Measurements from ENCODE around the gene ETFA. TPM values are rescaled to one million over a fixed set of nuclear protein-coding genes. Genes with fewer than 3 reads are reported as not detected.
"Not testable (repeated sequence)": the region's sequence is repeated elsewhere in the genome, so short reads cannot be mapped to it uniquely, and the experiment has no call there.

Gene ETFA
- total RNA-seq, 3 donors from 2014 or later, result 172 to 286 (median 213) TPM

GRCh38 chr15:76320012-76320411 lies 8.7 kb upstream of the ETFA start:
- Histone ChIP-seq H3K4me1 (ENCODE audit: low read depth) (no peaks in the 10 kb centered on the region), H3K36me3 (ENCODE audit: low read depth) (no peaks in the 10 kb centered on the region), H3K9me3 (no peaks in the 10 kb centered on the region), H3K4me3 (no peak overlapping the region)
- ATAC-seq (no peak), DNase-seq (no peak)
- TF ChIP-seq, protein P1, sequence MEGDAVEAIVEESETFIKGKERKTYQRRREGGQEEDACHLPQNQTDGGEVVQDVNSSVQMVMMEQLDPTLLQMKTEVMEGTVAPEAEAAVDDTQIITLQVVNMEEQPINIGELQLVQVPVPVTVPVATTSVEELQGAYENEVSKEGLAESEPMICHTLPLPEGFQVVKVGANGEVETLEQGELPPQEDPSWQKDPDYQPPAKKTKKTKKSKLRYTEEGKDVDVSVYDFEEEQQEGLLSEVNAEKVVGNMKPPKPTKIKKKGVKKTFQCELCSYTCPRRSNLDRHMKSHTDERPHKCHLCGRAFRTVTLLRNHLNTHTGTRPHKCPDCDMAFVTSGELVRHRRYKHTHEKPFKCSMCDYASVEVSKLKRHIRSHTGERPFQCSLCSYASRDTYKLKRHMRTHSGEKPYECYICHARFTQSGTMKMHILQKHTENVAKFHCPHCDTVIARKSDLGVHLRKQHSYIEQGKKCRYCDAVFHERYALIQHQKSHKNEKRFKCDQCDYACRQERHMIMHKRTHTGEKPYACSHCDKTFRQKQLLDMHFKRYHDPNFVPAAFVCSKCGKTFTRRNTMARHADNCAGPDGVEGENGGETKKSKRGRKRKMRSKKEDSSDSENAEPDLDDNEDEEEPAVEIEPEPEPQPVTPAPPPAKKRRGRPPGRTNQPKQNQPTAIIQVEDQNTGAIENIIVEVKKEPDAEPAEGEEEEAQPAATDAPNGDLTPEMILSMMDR (IDR thresholded peaks at IDR 0.05), result no peak
- intact Hi-C loops (cut with DNase I, micrococcal nuclease), result loop anchor here in 1 of 2 donors (10.0 kb wide), 1 partner anchor 115 kb away; no protein-coding TSS in a partner anchor

DNA sequence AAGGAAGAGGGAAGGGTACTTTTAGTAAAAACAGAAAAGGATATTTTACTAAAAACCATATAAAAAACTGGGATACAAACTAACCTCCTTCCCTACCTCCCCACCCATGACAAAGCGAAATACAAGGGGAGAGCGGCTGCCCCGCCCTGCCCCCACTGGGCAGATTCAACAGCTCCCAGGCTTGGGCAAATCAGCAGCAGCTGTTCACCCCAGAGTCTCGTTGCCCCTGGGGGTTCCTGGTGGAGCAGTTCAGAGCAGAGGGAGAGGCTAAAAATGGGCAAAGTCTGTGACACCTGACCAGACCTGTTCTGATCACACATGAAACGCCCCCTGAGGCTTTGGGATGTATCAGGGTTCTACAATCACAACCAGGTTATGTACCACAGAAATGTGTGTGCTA lies 2.5 kb upstream of the ETFA start:
- H3K9me3 ChIP-seq, result no peaks in the 10 kb centered on the region
- TF ChIP-seq, protein P1 (IDR thresholded peaks at IDR 0.05), result no peak
- ATAC-seq (no peak), DNase-seq (no peak)
- H3K4me3 ChIP-seq, result no peak overlapping the region
- H3K36me3 ChIP-seq (ENCODE audit: low read depth), result no peaks in the 10 kb centered on the region
- intact Hi-C loops (cut with DNase I, micrococcal nuclease), result no loop called here
- peaks cover 21% of the 10 kb centered on the region for H3K4me1 ChIP-seq (ENCODE audit: low read depth)

- H3K4me3 ChIP-seq; ATAC-seq; DNase-seq; H3K9me3 ChIP-seq; H3K36me3 ChIP-seq (ENCODE audit: low read depth); intact Hi-C loops (cut with DNase I, micrococcal nuclease): not testable (repeated sequence)
- H3K4me1 ChIP-seq (ENCODE audit: low read depth), result peaks cover 21% of the 10 kb centered on the region
Measured at GRCh38 chr15:76313175-76313567, 1.9 kb upstream of the ETFA start.

GRCh38 chr15:76312540-76313174 lies 1.4 kb upstream of the ETFA start:
- no peak overlapping the region for H3K4me3 ChIP-seq
- TF ChIP-seq, protein P1 (IDR thresholded peaks at IDR 0.05), result no peak
- H3K36me3 ChIP-seq (ENCODE audit: low read depth), result no peaks in the 10 kb centered on the region
- intact Hi-C loops (cut with DNase I, micrococcal nuclease), result no loop called here
- peaks cover 21% of the 10 kb centered on the region for H3K4me1 ChIP-seq (ENCODE audit: low read depth)
- ATAC-seq, result no peak
- peak in 1 of 3 donors; percentile 15 for DNase-seq
- no peaks in the 10 kb centered on the region for H3K9me3 ChIP-seq

DNA sequence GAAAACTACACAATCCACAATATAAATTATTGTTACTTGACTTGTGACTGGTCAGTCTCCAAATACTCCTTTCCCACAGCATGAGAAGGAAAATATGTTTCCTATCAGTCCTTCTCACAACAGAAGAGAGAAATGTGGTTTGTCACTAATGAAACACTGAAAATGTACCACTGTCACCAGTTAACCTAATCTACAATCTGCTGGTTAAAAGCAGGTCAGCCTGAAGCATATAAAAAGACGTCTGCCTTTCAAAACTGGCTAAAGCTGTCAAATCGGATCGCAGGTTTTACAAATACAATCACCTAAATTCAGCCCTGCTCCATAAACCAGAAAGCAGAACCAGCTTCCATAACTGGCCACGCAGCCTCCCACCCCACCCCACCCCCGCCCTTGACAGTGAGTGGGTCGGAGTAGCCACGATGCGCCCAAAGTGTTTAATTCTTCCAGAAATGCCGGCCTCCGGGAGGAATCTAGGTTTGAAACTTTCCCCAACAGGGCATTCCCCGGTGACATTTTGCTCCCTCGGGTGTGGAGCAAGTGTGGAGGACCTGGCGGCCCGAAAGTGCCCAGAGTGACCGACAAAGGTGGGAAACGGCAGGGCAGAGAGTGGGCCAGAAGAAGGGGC lies 682 bp downstream of the ETFA start:
- ATAC-seq (peak; percentile 35), DNase-seq (no peak)
- Histone ChIP-seq H3K4me1 (ENCODE audit: low read depth) (peaks cover 21% of the 10 kb centered on the region), H3K9me3 (no peaks in the 10 kb centered on the region), H3K4me3 (peak overlapping the region; percentile 66), H3K36me3 (ENCODE audit: low read depth) (no peaks in the 10 kb centered on the region)
- TF ChIP-seq, protein P1 (IDR thresholded peaks at IDR 0.05), result no peak
- intact Hi-C loops (cut with DNase I, micrococcal nuclease), result no loop called here

DNA sequence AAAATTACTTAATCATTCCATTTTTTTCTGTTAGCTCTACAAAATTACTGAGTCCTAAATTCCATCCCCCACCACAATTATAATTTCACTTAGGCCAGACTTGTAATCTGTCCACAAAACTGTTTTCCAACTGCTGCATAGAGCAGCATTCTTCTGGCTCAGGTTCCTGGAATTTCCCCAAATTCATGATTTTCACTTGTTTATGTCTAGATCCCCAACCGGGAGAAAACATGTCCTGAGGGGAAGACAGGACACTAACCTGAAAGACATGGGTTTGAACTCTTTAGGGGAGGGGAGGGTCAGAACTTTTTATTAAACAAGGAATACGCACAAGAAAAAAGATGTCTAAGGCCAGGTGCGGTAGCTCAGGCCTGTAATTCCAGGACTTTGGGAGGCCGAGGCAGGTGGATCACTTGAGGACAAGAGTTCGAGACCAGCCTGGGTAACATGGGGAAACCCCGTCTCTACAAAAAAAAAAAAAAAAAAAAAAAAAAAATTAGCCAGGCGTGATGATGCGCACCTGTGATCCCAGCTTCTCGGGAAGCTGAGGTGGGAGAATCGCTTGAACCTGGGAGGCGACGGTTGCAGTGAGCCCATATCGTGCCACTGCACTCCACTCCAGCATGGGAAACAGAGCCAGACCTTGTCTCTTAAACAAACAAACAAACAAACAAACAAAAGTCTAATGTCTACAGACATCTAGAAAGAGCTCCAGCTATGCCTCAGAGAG lies 1.5 kb downstream of the ETFA start:
- DNase-seq (no peak), ATAC-seq (no peak)
- intact Hi-C loops (cut with DNase I, micrococcal nuclease), result no loop called here
- Histone ChIP-seq H3K9me3 (no peaks in the 10 kb centered on the region), H3K4me1 (ENCODE audit: low read depth) (peaks cover 21% of the 10 kb centered on the region), H3K36me3 (ENCODE audit: low read depth) (no peaks in the 10 kb centered on the region), H3K4me3 (no peak overlapping the region)
- TF ChIP-seq, protein P1 (IDR thresholded peaks at IDR 0.05), result no peak

Measured in mucosa of descending colon (tissue), 3 donors.